K562 (cell line): ENCODE data around the gene EMILIN1. TPM values are rescaled to one million over a fixed set of nuclear protein-coding genes. Genes with fewer than 3 reads are reported as not detected.

Experiments
- BRF1 ChIP-seq: IDR thresholded peaks from 3 replicates; pipeline ENCODE4 v1.6.1; 2011; ENCODE audit warnings: borderline replicate concordance, mild to moderate bottlenecking; ENCODE audit not compliant: insufficient read length; ENCODE audit errors: extremely low read depth
- CBX5 ChIP-seq: IDR thresholded peaks from 2 replicates; pipeline ENCODE4 v1.6.1; 2014; ENCODE audit warnings: low read depth, borderline replicate concordance
- HNRNPK ChIP-seq: fragments of 200-400 bp; formaldehyde crosslinking; IDR thresholded peaks from one replicate; pipeline ENCODE4 v1.6.1; 2018; ENCODE audit warnings: mild to moderate bottlenecking, low read depth, low read length; ENCODE audit not compliant: poor library complexity, severe bottlenecking
- JUN ChIP-seq, 2 experiments: sonication (generic) in 1 of 2; formaldehyde crosslinking in 1 of 2; IDR thresholded peaks; 2 replicates each; pipeline versions ENCODE4 v1.6.1 to v1.8.0; 2012 to 2022; ENCODE audit warnings: borderline replicate concordance in 2 of 2, mild to moderate bottlenecking in 2 of 2, improper control_type of control experiment in 1 of 2, low read depth in 1 of 2, low read length in 1 of 2, missing genetic modification reagents in 1 of 2
- KAT2B ChIP-seq: IDR thresholded peaks from one replicate; pipeline ENCODE4 v1.6.1; 2012; ENCODE audit warnings: low read depth, mild to moderate bottlenecking, control low read depth, inconsistent platforms, low read length, moderate library complexity
- KLF13 ChIP-seq: fragments of 450-650 bp; IDR thresholded peaks from 2 replicates; pipeline ENCODE4 v1.6.1; 2016; ENCODE audit warnings: missing genetic modification characterization, low read depth, mild to moderate bottlenecking, missing compliant biosample characterization, moderate library complexity, borderline replicate concordance
- KLF16 ChIP-seq: IDR thresholded peaks from 2 replicates; pipeline ENCODE4 v1.6.1; 2016; ENCODE audit warnings: antibody characterized with exemption
- MAFG ChIP-seq: fragments of 450-650 bp; conservative IDR thresholded peaks from 2 replicates; pipeline ENCODE4 v1.6.1; 2016; ENCODE audit warnings: missing genetic modification characterization, missing compliant biosample characterization
- MAFK ChIP-seq: IDR thresholded peaks from 2 replicates; pipeline ENCODE4 v1.6.1; 2011; ENCODE audit warnings: low read length, improper control_type of control experiment
- RB1 ChIP-seq: fragments of 450-650 bp; IDR thresholded peaks from 2 replicates; pipeline ENCODE4 v1.6.1; 2017; ENCODE audit warnings: low read depth, mild to moderate bottlenecking
- SNIP1 ChIP-seq: fragments of 450-650 bp; IDR thresholded peaks from 2 replicates; pipeline ENCODE4 v1.7.1; 2017; ENCODE audit warnings: low read depth, mild to moderate bottlenecking
- SRSF9 ChIP-seq: fragments of 200-400 bp; formaldehyde crosslinking; IDR thresholded peaks from 2 replicates; pipeline ENCODE4 v1.6.1; 2017; ENCODE audit warnings: low read depth, low read length, borderline replicate concordance
- STAT5B ChIP-seq: fragments of 250-450 bp; sonication (Bioruptor Pico); IDR thresholded peaks from 2 replicates; pipeline ENCODE4 v1.8.0; 2021; ENCODE audit warnings: mild to moderate bottlenecking, inconsistent platforms
- TARDBP ChIP-seq: fragments of 450-650 bp; IDR thresholded peaks from 2 replicates; pipeline ENCODE4 v1.6.1; 2016
- ZFPM2 ChIP-seq: fragments of 250-450 bp; sonication (Bioruptor Pico); IDR thresholded peaks from 2 replicates; pipeline ENCODE4 v1.5.1; 2022; ENCODE audit warnings: mild to moderate bottlenecking
- ZNF253 ChIP-seq: fragments of 250-450 bp; sonication (Bioruptor Pico); conservative IDR thresholded peaks from 2 replicates; pipeline ENCODE4 v1.6.1; 2021; ENCODE audit warnings: mild to moderate bottlenecking
- ZNF717 ChIP-seq: fragments of 250-450 bp; sonication (Bioruptor Pico); IDR thresholded peaks from 2 replicates; pipeline ENCODE4 v1.5.0; 2021
- polyA plus RNA-seq, 8 experiments: library from polyadenylated mRNA; depleted of rRNA in 4 of 8; stranded (reverse) in 5 of 8; unstranded in 3 of 8; fragments of >200 nt; fragmentation: Nextera tagmentation in 2 of 8; fragmentation: Illumina TruSeq in 1 of 8; extraction: Ambion mirVana in 2 of 8; extraction: Trizol in 1 of 8; gene quantifications; 2 replicates each; pipeline versions ENCODE4 v1.2.1 to v1.2.3, GENCODE V29; 2011 to 2014; ENCODE audit warnings: inconsistent platforms in 1 of 8, missing spikeins in 1 of 8
- total RNA-seq, 7 experiments: library from RNA; depleted of rRNA in 6 of 7; stranded (reverse); fragments of >200 nt in 6 of 7; fragmentation: Illumina TruSeq in 2 of 7; extraction: Trizol in 2 of 7; gene quantifications; 2 replicates each; pipeline versions ENCODE4 v1.2.1 to v1.2.3, GENCODE V29; 2011 to 2021; ENCODE audit warnings: low replicate concordance in 1 of 7
- TF ChIP-seq, protein P1 (sequence below): fragments of 450-650 bp; IDR thresholded peaks from 2 replicates; pipeline ENCODE4 v1.6.1; 2017; ENCODE audit warnings: antibody characterized with exemption, mild to moderate bottlenecking
- TF ChIP-seq, protein P2 (sequence below): sonication (generic); formaldehyde crosslinking; IDR thresholded peaks from 2 replicates; pipeline ENCODE4 v1.8.0; 2022; ENCODE audit warnings: missing genetic modification reagents, mild to moderate bottlenecking, borderline replicate concordance
- TF ChIP-seq, protein P3 (sequence below): fragments of 450-650 bp; IDR thresholded peaks from 2 replicates; pipeline ENCODE4 v1.6.1; 2018; ENCODE audit not compliant: partially characterized antibody

EMILIN1 gene
- total and polyA plus RNA-seq, 9 of the 15 experiments (the other 6 are each of a cell fraction or from before 2014, with no cell fraction given): 0.04 to 2.7 (median 0.54) TPM; not detected in 2

DNA sequence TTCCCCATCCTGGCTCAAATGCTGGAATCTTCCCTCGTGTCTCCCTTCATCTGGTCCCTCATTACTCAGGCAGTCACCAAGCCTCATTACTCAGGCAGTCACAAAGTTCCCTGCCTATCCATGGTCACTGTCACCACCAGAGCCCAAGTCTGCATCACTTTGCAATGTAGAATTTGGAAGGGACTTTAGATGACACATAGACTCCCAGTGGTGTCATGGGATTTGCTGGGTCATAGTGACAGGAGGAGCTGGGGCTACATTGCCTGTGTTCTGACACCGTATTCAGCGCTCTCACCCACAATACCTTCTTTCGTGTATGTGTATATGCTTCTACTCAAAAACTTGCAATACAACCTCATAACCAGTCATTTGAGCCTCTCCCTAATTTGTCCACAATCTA lies 2.1 kb upstream of the EMILIN1 start (continued):
- no peak for TF ChIP-seq TARDBP
- TF ChIP-seq, protein P1, sequence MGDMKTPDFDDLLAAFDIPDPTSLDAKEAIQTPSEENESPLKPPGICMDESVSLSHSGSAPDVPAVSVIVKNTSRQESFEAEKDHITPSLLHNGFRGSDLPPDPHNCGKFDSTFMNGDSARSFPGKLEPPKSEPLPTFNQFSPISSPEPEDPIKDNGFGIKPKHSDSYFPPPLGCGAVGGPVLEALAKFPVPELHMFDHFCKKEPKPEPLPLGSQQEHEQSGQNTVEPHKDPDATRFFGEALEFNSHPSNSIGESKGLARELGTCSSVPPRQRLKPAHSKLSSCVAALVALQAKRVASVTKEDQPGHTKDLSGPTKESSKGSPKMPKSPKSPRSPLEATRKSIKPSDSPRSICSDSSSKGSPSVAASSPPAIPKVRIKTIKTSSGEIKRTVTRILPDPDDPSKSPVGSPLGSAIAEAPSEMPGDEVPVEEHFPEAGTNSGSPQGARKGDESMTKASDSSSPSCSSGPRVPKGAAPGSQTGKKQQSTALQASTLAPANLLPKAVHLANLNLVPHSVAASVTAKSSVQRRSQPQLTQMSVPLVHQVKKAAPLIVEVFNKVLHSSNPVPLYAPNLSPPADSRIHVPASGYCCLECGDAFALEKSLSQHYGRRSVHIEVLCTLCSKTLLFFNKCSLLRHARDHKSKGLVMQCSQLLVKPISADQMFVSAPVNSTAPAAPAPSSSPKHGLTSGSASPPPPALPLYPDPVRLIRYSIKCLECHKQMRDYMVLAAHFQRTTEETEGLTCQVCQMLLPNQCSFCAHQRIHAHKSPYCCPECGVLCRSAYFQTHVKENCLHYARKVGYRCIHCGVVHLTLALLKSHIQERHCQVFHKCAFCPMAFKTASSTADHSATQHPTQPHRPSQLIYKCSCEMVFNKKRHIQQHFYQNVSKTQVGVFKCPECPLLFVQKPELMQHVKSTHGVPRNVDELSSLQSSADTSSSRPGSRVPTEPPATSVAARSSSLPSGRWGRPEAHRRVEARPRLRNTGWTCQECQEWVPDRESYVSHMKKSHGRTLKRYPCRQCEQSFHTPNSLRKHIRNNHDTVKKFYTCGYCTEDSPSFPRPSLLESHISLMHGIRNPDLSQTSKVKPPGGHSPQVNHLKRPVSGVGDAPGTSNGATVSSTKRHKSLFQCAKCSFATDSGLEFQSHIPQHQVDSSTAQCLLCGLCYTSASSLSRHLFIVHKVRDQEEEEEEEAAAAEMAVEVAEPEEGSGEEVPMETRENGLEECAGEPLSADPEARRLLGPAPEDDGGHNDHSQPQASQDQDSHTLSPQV: peak; percentile 74; the same call in 1 of the 2 replicates
- 0 out of 2 replicates have a peak, but pooled peaks have one; percentile 27 for TF ChIP-seq JUN (IDR thresholded peaks at IDR 0.05; ENCODE audit: borderline replicate concordance, low read depth, low read length)
- no peak for TF ChIP-seq JUN (CRISPR knock-in tag; IDR thresholded peaks at IDR 0.05; ENCODE audit: borderline replicate concordance)
- no peak for TF ChIP-seq RB1
- no peak for TF ChIP-seq SRSF9
- no peak for TF ChIP-seq ZNF253 (CRISPR knock-in tag)
- TF ChIP-seq STAT5B (CRISPR knock-in tag): no peak
- no peak for TF ChIP-seq KAT2B
- TF ChIP-seq SNIP1: no peak
- TF ChIP-seq, protein P2, sequence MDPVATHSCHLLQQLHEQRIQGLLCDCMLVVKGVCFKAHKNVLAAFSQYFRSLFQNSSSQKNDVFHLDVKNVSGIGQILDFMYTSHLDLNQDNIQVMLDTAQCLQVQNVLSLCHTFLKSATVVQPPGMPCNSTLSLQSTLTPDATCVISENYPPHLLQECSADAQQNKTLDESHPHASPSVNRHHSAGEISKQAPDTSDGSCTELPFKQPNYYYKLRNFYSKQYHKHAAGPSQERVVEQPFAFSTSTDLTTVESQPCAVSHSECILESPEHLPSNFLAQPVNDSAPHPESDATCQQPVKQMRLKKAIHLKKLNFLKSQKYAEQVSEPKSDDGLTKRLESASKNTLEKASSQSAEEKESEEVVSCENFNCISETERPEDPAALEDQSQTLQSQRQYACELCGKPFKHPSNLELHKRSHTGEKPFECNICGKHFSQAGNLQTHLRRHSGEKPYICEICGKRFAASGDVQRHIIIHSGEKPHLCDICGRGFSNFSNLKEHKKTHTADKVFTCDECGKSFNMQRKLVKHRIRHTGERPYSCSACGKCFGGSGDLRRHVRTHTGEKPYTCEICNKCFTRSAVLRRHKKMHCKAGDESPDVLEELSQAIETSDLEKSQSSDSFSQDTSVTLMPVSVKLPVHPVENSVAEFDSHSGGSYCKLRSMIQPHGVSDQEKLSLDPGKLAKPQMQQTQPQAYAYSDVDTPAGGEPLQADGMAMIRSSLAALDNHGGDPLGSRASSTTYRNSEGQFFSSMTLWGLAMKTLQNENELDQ (CRISPR knock-in tag): no peak
- TF ChIP-seq MAFK: peak; percentile 73
- TF ChIP-seq ZFPM2 (CRISPR knock-in tag): no peak
- no peak for TF ChIP-seq BRF1
- no peak for TF ChIP-seq ZNF717 (CRISPR knock-in tag)
- peak; percentile 57; the same call in 1 of the 2 replicates for TF ChIP-seq MAFG (tag)
- TF ChIP-seq KLF13: no peak
- no peak for TF ChIP-seq KLF16
- TF ChIP-seq CBX5: no peak
- no peak for TF ChIP-seq HNRNPK
- TF ChIP-seq, protein P3, sequence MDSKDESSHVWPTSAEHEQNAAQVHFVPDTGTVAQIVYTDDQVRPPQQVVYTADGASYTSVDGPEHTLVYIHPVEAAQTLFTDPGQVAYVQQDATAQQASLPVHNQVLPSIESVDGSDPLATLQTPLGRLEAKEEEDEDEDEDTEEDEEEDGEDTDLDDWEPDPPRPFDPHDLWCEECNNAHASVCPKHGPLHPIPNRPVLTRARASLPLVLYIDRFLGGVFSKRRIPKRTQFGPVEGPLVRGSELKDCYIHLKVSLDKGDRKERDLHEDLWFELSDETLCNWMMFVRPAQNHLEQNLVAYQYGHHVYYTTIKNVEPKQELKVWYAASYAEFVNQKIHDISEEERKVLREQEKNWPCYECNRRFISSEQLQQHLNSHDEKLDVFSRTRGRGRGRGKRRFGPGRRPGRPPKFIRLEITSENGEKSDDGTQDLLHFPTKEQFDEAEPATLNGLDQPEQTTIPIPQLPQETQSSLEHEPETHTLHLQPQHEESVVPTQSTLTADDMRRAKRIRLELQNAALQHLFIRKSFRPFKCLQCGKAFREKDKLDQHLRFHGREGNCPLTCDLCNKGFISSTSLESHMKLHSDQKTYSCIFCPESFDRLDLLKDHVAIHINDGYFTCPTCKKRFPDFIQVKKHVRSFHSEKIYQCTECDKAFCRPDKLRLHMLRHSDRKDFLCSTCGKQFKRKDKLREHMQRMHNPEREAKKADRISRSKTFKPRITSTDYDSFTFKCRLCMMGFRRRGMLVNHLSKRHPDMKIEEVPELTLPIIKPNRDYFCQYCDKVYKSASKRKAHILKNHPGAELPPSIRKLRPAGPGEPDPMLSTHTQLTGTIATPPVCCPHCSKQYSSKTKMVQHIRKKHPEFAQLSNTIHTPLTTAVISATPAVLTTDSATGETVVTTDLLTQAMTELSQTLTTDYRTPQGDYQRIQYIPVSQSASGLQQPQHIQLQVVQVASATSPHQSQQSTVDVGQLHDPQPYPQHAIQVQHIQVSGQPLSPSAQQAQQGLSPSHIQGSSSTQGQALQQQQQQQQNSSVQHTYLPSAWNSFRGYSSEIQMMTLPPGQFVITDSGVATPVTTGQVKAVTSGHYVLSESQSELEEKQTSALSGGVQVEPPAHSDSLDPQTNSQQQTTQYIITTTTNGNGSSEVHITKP: no peak
